HepG2 (cell line): ENCODE measurements around the gene F12. TPM values are rescaled to one million over a fixed set of nuclear protein-coding genes. Genes with fewer than 3 reads are reported as not detected.

ENCODE experiments used
- ARID4A ChIP-seq: sonication (generic); formaldehyde crosslinking; IDR thresholded peaks from 2 replicates; pipeline ENCODE4 v1.5.0; 2020; ENCODE audit warnings: mild to moderate bottlenecking, missing genetic modification reagents, borderline replicate concordance
- CBX5 ChIP-seq: sonication (generic); formaldehyde crosslinking; IDR thresholded peaks from 2 replicates; pipeline ENCODE4 v1.4.0; 2020; ENCODE audit warnings: missing genetic modification reagents, borderline replicate concordance
- DNMT1 ChIP-seq: sonication (generic); formaldehyde crosslinking; IDR thresholded peaks from 2 replicates; pipeline ENCODE4 v1.5.1; 2020; ENCODE audit warnings: mild to moderate bottlenecking, missing genetic modification reagents
- FLYWCH1 ChIP-seq: sonication (generic); formaldehyde crosslinking; IDR thresholded peaks from 2 replicates; pipeline ENCODE4 v1.8.1; 2023; ENCODE audit warnings: mild to moderate bottlenecking, missing genetic modification reagents
- FOSL1 ChIP-seq: sonication (generic); formaldehyde crosslinking; IDR thresholded peaks from 2 replicates; pipeline ENCODE4 v1.9.0; 2021; ENCODE audit warnings: missing genetic modification reagents, borderline replicate concordance
- FUBP1 ChIP-seq: sonication (generic); formaldehyde crosslinking; IDR thresholded peaks from 2 replicates; pipeline ENCODE4 v1.5.1; 2020; ENCODE audit warnings: missing genetic modification reagents, mild to moderate bottlenecking, borderline replicate concordance
- HOXA3 ChIP-seq: sonication (generic); formaldehyde crosslinking; IDR thresholded peaks from 2 replicates; pipeline ENCODE4 v1.5.0; 2020; ENCODE audit warnings: missing genetic modification reagents
- HOXA5 ChIP-seq: sonication (generic); formaldehyde crosslinking; IDR thresholded peaks from 2 replicates; pipeline ENCODE4 v1.4.0; 2020; ENCODE audit warnings: missing genetic modification reagents
- MAFF ChIP-seq: IDR thresholded peaks from 2 replicates; pipeline ENCODE4 v1.6.1; 2011; ENCODE audit warnings: low read depth, low read length, improper control_type of control experiment
- MTA1 ChIP-seq: sonication (generic); formaldehyde crosslinking; IDR thresholded peaks from 2 replicates; pipeline ENCODE4 v1.4.0; 2020; ENCODE audit warnings: missing genetic modification reagents, mild to moderate bottlenecking, borderline replicate concordance
- PHF21A ChIP-seq: sonication (generic); formaldehyde crosslinking; IDR thresholded peaks from 2 replicates; pipeline ENCODE4 v1.5.0; 2020; ENCODE audit warnings: mild to moderate bottlenecking, missing genetic modification reagents
- PLSCR1 ChIP-seq: sonication (generic); formaldehyde crosslinking; IDR thresholded peaks from 2 replicates; pipeline ENCODE4 v1.5.0; 2020; ENCODE audit warnings: missing genetic modification reagents, mild to moderate bottlenecking, borderline replicate concordance
- SAP130 ChIP-seq: IDR thresholded peaks from 2 replicates; pipeline ENCODE4 v1.6.1; 2016; ENCODE audit warnings: low read depth
- SMARCE1 ChIP-seq: fragments of 450-650 bp; IDR thresholded peaks from 2 replicates; pipeline ENCODE4 v1.6.1; 2017; ENCODE audit warnings: borderline replicate concordance
- SNAI1 ChIP-seq: sonication (generic); formaldehyde crosslinking; IDR thresholded peaks from 2 replicates; pipeline ENCODE4 v1.5.0; 2020; ENCODE audit warnings: mild to moderate bottlenecking, missing genetic modification reagents, borderline replicate concordance
- SOX6 ChIP-seq, 2 experiments: fragments of 450-650 bp in 1 of 2; sonication (generic) in 1 of 2; formaldehyde crosslinking in 1 of 2; IDR thresholded peaks; 2 replicates each; pipeline versions ENCODE4 v1.4.0 to v1.6.1; 2017 to 2020; ENCODE audit warnings: antibody characterized with exemption in 1 of 2, mild to moderate bottlenecking in 1 of 2, missing genetic modification reagents in 1 of 2
- SP5 ChIP-seq: IDR thresholded peaks from 2 replicates; pipeline ENCODE4 v1.6.1; 2016; ENCODE audit warnings: low read depth, borderline replicate concordance
- TAF1 ChIP-seq: sonication (generic); formaldehyde crosslinking; IDR thresholded peaks from 2 replicates; pipeline ENCODE4 v1.4.0; 2020; ENCODE audit warnings: missing genetic modification reagents
- ZFP62 ChIP-seq: sonication (generic); formaldehyde crosslinking; IDR thresholded peaks from 2 replicates; pipeline ENCODE4 v1.4.0; 2020; ENCODE audit warnings: missing genetic modification reagents
- ZIK1 ChIP-seq: sonication (generic); formaldehyde crosslinking; IDR thresholded peaks from 2 replicates; pipeline ENCODE4 v1.5.0; 2020; ENCODE audit warnings: mild to moderate bottlenecking, low read depth, missing genetic modification reagents, borderline replicate concordance
- ZNF17 ChIP-seq: sonication (generic); formaldehyde crosslinking; IDR thresholded peaks from 2 replicates; pipeline ENCODE4 v1.5.0; 2020; ENCODE audit warnings: mild to moderate bottlenecking, missing genetic modification reagents
- ZNF552 ChIP-seq: sonication (generic); formaldehyde crosslinking; IDR thresholded peaks from 2 replicates; pipeline ENCODE4 v1.9.0; 2022; ENCODE audit warnings: missing genetic modification reagents, mild to moderate bottlenecking, borderline replicate concordance
- ZNF678 ChIP-seq: sonication (generic); formaldehyde crosslinking; IDR thresholded peaks from 2 replicates; pipeline ENCODE4 v1.4.0; 2020; ENCODE audit warnings: mild to moderate bottlenecking, missing genetic modification reagents
- ZNF879 ChIP-seq: sonication (generic); formaldehyde crosslinking; IDR thresholded peaks from 2 replicates; pipeline ENCODE4 v1.8.1; 2023; ENCODE audit warnings: missing genetic modification reagents
- ZSCAN30 ChIP-seq: sonication (generic); formaldehyde crosslinking; IDR thresholded peaks from 2 replicates; pipeline ENCODE4 v1.5.0; 2020; ENCODE audit warnings: mild to moderate bottlenecking, missing genetic modification reagents
- polyA plus RNA-seq, 8 experiments: library from polyadenylated mRNA; depleted of rRNA in 3 of 8; stranded (reverse) in 7 of 8; unstranded in 1 of 8; fragments of >200 nt; fragmentation: Illumina TruSeq in 4 of 8; extraction: Trizol in 4 of 8; gene quantifications; 2 replicates each; pipeline versions ENCODE4 v1.2.1 to v1.2.3, GENCODE V29; 2011 to 2016; ENCODE audit warnings: low read depth in 4 of 8, missing spikeins in 1 of 8, mixed read lengths in 1 of 8; ENCODE audit not compliant: insufficient read depth in 1 of 8
- total RNA-seq, 5 experiments: library from RNA; depleted of rRNA; stranded (reverse); fragments of >200 nt; fragmentation: Illumina TruSeq; extraction: Trizol; gene quantifications; 2 replicates each; pipeline ENCODE4 v1.2.3, GENCODE V29; 2016; ENCODE audit warnings: low read depth in 1 of 5

Gene F12
- total and polyA plus RNA-seq, 2 of the 13 experiments (the other 11 are each of a cell fraction or from before 2014, with no cell fraction given) = 2.5 to 3.0 TPM

- TF ChIP-seq SP5 (CRISPR knock-in tag) (peak; percentile 48; the same call in 1 of the 2 replicates), ZNF678 (CRISPR knock-in tag) (no peak), ZNF879 (CRISPR knock-in tag) (no peak), ZIK1 (CRISPR knock-in tag) (no peak), ZNF17 (CRISPR knock-in tag) (no peak), ARID4A (no peak; the same call in 1 of the 2 replicates), PHF21A (CRISPR knock-in tag) (peak; percentile 47; the same call in 1 of the 2 replicates), PLSCR1 (CRISPR knock-in tag) (no peak), MAFF (peak; percentile 24), DNMT1 (no peak), SMARCE1 (no peak), ZFP62 (no peak), HOXA3 (CRISPR knock-in tag) (peak; percentile 43; the same call in 1 of the 2 replicates), SAP130 (CRISPR knock-in tag) (peak; percentile 92), ZNF552 (CRISPR knock-in tag) (no peak), MTA1 (0 out of 2 replicates have a peak, but pooled peaks have one; percentile 67), SNAI1 (CRISPR knock-in tag) (no peak), FUBP1 (no peak), FOSL1 (peak; percentile 61; the same call in 1 of the 2 replicates), FLYWCH1 (CRISPR knock-in tag) (no peak), HOXA5 (CRISPR knock-in tag) (no peak), CBX5 (CRISPR knock-in tag) (peak; percentile 59; the same call in 1 of the 2 replicates), SOX6 (IDR thresholded peaks at IDR 0.05) (no peak), SOX6 (CRISPR knock-in tag; IDR thresholded peaks at IDR 0.05) (peak; percentile 87), ZSCAN30 (CRISPR knock-in tag) (no peak), TAF1 (0 out of 2 replicates have a peak, but pooled peaks have one; percentile 51)
These were observed 38.4 kb upstream of the F12 start (continued) for GRCh38 chr5:177447611-177448243.
